LNCaP clone FGC (cell line): ENCODE measurements around the gene ADGRB2.

ENCODE experiments used
- DNase-seq: peaks from one replicate; pipeline ENCODE4 v3.0.0-alpha.2; 2011; ENCODE audit warnings: low read depth
- H3K4me3 ChIP-seq: 2 replicates; pipeline ENCODE4 v1.5.1; 2011; ENCODE audit warnings: mild to moderate bottlenecking, low read depth, low read length, control low read depth
- CTCF ChIP-seq: IDR thresholded peaks from 2 replicates; pipeline ENCODE4 v1.5.1; 2012; ENCODE audit warnings: mild to moderate bottlenecking; ENCODE audit not compliant: control insufficient read depth, insufficient read depth; ENCODE audit errors: extremely low read depth

Gene ADGRB2

GRCh38 chr1:31689854-31690253, 74.3 kb downstream of the ADGRB2 start:
- H3K4me3 ChIP-seq, result no peak overlapping the region
- DNase-seq, result no peak
- TF ChIP-seq CTCF, result no peak

DNA sequence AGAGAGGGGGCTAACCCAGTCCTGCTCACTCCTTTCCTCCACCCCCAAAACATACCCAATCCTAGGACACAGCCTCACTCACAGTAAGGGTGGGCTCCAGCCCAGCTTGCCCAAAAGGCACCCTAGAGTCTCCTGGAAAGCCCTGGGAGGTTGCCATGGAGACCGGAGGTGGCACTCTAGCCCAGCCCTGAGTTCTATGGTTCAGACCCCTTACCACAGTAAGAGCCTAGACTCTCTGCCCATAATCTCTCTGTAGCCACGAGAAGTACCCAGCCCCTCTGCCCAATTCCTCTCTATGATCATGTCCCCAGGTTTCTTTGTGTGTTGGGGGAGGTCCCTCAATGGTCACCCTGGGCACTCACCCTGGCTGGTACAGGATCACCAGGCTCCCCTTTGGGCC, 74.8 kb downstream of the ADGRB2 start:
- no peak for TF ChIP-seq CTCF
- DNase-seq, result no peak
- H3K4me3 ChIP-seq, result no peak overlapping the region

DNA sequence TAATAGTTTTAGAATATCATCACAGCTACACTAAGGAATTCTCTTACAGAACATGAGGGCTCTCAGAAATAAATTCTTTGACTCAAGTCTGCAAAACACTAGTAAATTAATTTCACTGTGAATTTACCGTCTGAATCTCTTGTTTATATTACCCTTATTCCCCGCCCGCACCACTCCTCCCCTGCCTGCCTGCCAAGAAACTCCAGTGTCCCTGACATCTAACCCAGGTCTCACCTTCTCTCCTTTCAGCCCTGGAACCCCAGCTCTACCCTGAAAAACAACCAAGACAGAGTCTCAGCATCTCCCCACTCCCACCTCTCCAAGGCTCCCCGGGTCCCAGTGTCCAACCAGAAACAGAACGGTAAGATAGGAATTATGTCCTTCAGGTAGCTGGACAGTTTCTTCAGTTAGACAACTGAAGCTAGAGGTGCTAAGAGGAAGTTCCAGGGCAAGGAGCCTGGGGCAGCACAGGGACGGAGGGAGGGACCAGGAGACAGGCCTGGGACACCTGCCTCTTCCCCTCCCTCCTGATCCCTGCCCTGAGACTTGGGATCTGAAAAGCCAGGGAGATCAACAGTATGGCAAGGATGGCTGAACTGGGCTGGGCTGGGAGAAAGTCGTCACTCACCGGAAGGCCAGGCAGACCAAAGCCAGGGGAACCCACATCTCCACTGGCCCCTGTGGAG, 75.8 kb downstream of the ADGRB2 start:
- no peak overlapping the region for H3K4me3 ChIP-seq
- no peak for TF ChIP-seq CTCF

DNA sequence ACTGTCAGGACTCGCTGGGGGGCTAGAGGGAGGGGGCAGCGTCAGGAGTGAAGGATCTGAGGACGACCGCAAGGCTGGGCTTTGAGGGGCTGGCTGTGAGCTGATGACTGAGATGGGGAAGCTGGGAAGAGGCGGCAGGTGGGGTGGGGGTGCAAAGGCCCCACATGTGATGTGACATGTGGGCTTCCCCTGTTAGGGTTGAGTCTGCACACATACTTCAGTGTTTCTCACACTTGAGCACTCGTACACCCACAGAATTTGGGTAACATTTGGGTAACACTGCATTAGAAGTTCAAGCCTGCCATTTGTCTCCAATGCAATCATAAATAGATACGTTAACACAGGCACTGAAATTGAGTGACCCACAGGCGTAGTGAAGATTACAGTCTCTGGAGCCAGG, 76.5 kb downstream of the ADGRB2 start:
- no peak for DNase-seq

More for the DNA sequence above, 75.8 kb downstream of the ADGRB2 start:
- no peak for DNase-seq

GRCh38 chr1:31685795-31686194, 78.3 kb downstream of the ADGRB2 start:
- no peak for DNase-seq
- TF ChIP-seq CTCF, result no peak
- H3K4me3 ChIP-seq, result no peak overlapping the region

More for the DNA sequence above, 76.5 kb downstream of the ADGRB2 start:
- H3K4me3 ChIP-seq, result no peak overlapping the region
- no peak for TF ChIP-seq CTCF

GRCh38 chr1:31683997-31684396, 80.1 kb downstream of the ADGRB2 start:
- DNase-seq, result no peak
- no peak overlapping the region for H3K4me3 ChIP-seq

More at GRCh38 chr1:31683997-31684396, 80.1 kb downstream of the ADGRB2 start:
- TF ChIP-seq CTCF, result peak; percentile 32
